GM23338 (cell line): ENCODE data around the gene UNC80. TPM values are rescaled to one million over a fixed set of nuclear protein-coding genes. Genes with fewer than 3 reads are reported as not detected.

Experiments used
- ATAC-seq: fragments of 200-7000 bp; cut with Tn5 transposase; 3 replicates; pipeline ENCODE4 v1.9.1; 2020
- DNase-seq: peaks from one replicate; pipeline ENCODE4 v3.0.0-alpha.2; 2015; ENCODE audit warnings: low spot score
- H2AFZ ChIP-seq: fragments of 200-600 bp; sonication (generic); 2 replicates; pipeline ENCODE4 v1.8.0; 2016; ENCODE audit warnings: antibody characterized with exemption, mild to moderate bottlenecking, moderate library complexity
- H3F3A ChIP-seq: fragments of 200-600 bp; sonication (generic); replicated peaks from 2 replicates; pipeline ENCODE4 v1.8.0; 2017; ENCODE audit warnings: antibody characterized with exemption, mixed run types, low read depth
- H3K27ac ChIP-seq: fragments of 200-600 bp; sonication (generic); 2 replicates; pipeline ENCODE4 v1.6.1; 2016; ENCODE audit warnings: low read depth
- H3K27me3 ChIP-seq: fragments of 200-600 bp; sonication (generic); 2 replicates; pipeline ENCODE4 v1.8.0; 2016; ENCODE audit warnings: mild to moderate bottlenecking, mixed run types, moderate library complexity; ENCODE audit not compliant: insufficient read depth
- H3K36me3 ChIP-seq: fragments of 200-600 bp; sonication (generic); 2 replicates; pipeline ENCODE4 v1.8.0; 2016; ENCODE audit warnings: mild to moderate bottlenecking; ENCODE audit not compliant: insufficient read depth
- H3K4me1 ChIP-seq: fragments of 200-600 bp; sonication (generic); 2 replicates; pipeline ENCODE4 v1.8.0; 2016; ENCODE audit warnings: mild to moderate bottlenecking, moderate library complexity; ENCODE audit not compliant: insufficient read depth
- H3K4me2 ChIP-seq: fragments of 200-600 bp; sonication (generic); 2 replicates; pipeline ENCODE4 v1.7.1; 2017; ENCODE audit warnings: mixed run types
- H3K4me3 ChIP-seq: fragments of 200-600 bp; sonication (generic); 2 replicates; pipeline ENCODE4 v1.6.1; 2016; ENCODE audit warnings: mixed run types
- H3K79me2 ChIP-seq: fragments of 200-600 bp; sonication (generic); replicated peaks from 2 replicates; pipeline ENCODE4 v1.8.0; 2017; ENCODE audit warnings: mild to moderate bottlenecking; ENCODE audit not compliant: insufficient read depth
- H3K9me2 ChIP-seq: fragments of 200-600 bp; sonication (generic); 2 replicates; pipeline ENCODE4 v1.8.0; 2017; ENCODE audit not compliant: insufficient read depth
- H4K20me1 ChIP-seq: fragments of 200-600 bp; sonication (generic); replicated peaks from 2 replicates; pipeline ENCODE4 v1.8.0; 2017; ENCODE audit warnings: mild to moderate bottlenecking; ENCODE audit not compliant: insufficient read depth
- H3K27ac Mint-ChIP-seq: 2 replicates; pipeline ENCODE4 v1.8.0; 2020; ENCODE audit warnings: inconsistent platforms, mild to moderate bottlenecking, moderate library complexity, mixed read lengths
- H3K27me3 Mint-ChIP-seq: 3 replicates; pipeline ENCODE4 v1.8.0; 2022; ENCODE audit warnings: low read depth, mild to moderate bottlenecking, moderate library complexity, mixed read lengths, inconsistent platforms; ENCODE audit not compliant: insufficient read depth, poor library complexity
- H3K36me3 Mint-ChIP-seq: 3 replicates; pipeline ENCODE4 v1.8.0; 2021; ENCODE audit warnings: low read depth, mild to moderate bottlenecking, inconsistent platforms, moderate library complexity, mixed read lengths
- H3K4me1 Mint-ChIP-seq: 3 replicates; pipeline ENCODE4 v1.8.0; 2020; ENCODE audit warnings: mild to moderate bottlenecking, inconsistent platforms, mixed read lengths
- H3K4me3 Mint-ChIP-seq: 3 replicates; pipeline ENCODE4 v1.8.0; 2021; ENCODE audit warnings: moderate library complexity, mild to moderate bottlenecking, inconsistent platforms, mixed read lengths
- H3K9me3 Mint-ChIP-seq: 3 replicates; pipeline ENCODE4 v1.8.0; 2020; ENCODE audit warnings: moderate library complexity, mild to moderate bottlenecking, inconsistent platforms, mixed read lengths
- EZH2 ChIP-seq: fragments of 200-600 bp; sonication (generic); IDR thresholded peaks from one replicate; pipeline ENCODE4 v1.8.0; 2017; ENCODE audit warnings: antibody characterized with exemption, mild to moderate bottlenecking, low read depth; ENCODE audit not compliant: unreplicated experiment
- EZH2phosphoT487 ChIP-seq: fragments of 200-600 bp; sonication (generic); IDR thresholded peaks from one replicate; pipeline ENCODE4 v1.8.1; 2018; ENCODE audit warnings: antibody characterized with exemption; ENCODE audit not compliant: unreplicated experiment
- JUNB ChIP-seq: IDR thresholded peaks from one replicate; pipeline ENCODE4 v1.6.1; 2016; ENCODE audit warnings: antibody characterized with exemption; ENCODE audit not compliant: unreplicated experiment
- NANOG ChIP-seq: IDR thresholded peaks from 2 replicates; pipeline ENCODE4 v1.6.1; 2016; ENCODE audit warnings: antibody characterized with exemption, borderline replicate concordance
- POLR2AphosphoS5 ChIP-seq: IDR thresholded peaks from 2 replicates; pipeline ENCODE4 v1.6.1; 2016; ENCODE audit warnings: antibody characterized with exemption, low read depth
- long read RNA-seq: library from polyadenylated mRNA; unstranded; transcript quantifications from one replicate; pipeline ENCODE4 v2.0.0, GENCODE V29; 2020; ENCODE audit not compliant: unreplicated experiment
- polyA plus RNA-seq: library from polyadenylated mRNA; unstranded; fragments of >200 nt; fragmentation: Nextera tagmentation; extraction: Ambion mirVana; gene quantifications from 2 replicates; pipeline ENCODE4 v1.2.1, GENCODE V29; 2016
- total RNA-seq: library from RNA; depleted of rRNA; stranded (reverse); fragments of >200 nt; shearing (Covaris generic); gene quantifications from 2 replicates; pipeline ENCODE4 v1.2.3, GENCODE V29; 2014; rRNA removed
- TF ChIP-seq, protein P1 (sequence below): fragments of 250-450 bp; sonication (Bioruptor Pico); IDR thresholded peaks from 2 replicates; pipeline ENCODE4 v1.5.0; 2020; ENCODE audit warnings: mild to moderate bottlenecking, moderate library complexity
- TF ChIP-seq, protein P2 (sequence below): IDR thresholded peaks from one replicate; pipeline ENCODE4 v1.6.1; 2018; ENCODE audit warnings: antibody characterized with exemption; ENCODE audit not compliant: unreplicated experiment
- TF ChIP-seq, protein P3 (sequence below), 2 experiments: fragments of 200-600 bp in 1 of 2; sonication (generic) in 1 of 2; conservative IDR thresholded peaks; 2 replicates each; pipeline versions ENCODE4 v1.5.1 to v1.6.1; 2016 to 2017; ENCODE audit warnings: antibody characterized with exemption in 2 of 2, low read depth in 2 of 2, mild to moderate bottlenecking in 2 of 2, moderate library complexity in 1 of 2

The UNC80 gene, protein sequence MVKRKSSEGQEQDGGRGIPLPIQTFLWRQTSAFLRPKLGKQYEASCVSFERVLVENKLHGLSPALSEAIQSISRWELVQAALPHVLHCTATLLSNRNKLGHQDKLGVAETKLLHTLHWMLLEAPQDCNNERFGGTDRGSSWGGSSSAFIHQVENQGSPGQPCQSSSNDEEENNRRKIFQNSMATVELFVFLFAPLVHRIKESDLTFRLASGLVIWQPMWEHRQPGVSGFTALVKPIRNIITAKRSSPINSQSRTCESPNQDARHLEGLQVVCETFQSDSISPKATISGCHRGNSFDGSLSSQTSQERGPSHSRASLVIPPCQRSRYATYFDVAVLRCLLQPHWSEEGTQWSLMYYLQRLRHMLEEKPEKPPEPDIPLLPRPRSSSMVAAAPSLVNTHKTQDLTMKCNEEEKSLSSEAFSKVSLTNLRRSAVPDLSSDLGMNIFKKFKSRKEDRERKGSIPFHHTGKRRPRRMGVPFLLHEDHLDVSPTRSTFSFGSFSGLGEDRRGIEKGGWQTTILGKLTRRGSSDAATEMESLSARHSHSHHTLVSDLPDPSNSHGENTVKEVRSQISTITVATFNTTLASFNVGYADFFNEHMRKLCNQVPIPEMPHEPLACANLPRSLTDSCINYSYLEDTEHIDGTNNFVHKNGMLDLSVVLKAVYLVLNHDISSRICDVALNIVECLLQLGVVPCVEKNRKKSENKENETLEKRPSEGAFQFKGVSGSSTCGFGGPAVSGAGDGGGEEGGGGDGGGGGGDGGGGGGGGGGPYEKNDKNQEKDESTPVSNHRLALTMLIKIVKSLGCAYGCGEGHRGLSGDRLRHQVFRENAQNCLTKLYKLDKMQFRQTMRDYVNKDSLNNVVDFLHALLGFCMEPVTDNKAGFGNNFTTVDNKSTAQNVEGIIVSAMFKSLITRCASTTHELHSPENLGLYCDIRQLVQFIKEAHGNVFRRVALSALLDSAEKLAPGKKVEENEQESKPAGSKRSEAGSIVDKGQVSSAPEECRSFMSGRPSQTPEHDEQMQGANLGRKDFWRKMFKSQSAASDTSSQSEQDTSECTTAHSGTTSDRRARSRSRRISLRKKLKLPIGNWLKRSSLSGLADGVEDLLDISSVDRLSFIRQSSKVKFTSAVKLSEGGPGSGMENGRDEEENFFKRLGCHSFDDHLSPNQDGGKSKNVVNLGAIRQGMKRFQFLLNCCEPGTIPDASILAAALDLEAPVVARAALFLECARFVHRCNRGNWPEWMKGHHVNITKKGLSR (N-terminal part only)
- total RNA-seq (0.47 and 1.5 TPM in 2 replicates), polyA plus RNA-seq (0.03 and 0.11 TPM in 2 replicates)
- long read RNA-seq = 0 reads

DNA sequence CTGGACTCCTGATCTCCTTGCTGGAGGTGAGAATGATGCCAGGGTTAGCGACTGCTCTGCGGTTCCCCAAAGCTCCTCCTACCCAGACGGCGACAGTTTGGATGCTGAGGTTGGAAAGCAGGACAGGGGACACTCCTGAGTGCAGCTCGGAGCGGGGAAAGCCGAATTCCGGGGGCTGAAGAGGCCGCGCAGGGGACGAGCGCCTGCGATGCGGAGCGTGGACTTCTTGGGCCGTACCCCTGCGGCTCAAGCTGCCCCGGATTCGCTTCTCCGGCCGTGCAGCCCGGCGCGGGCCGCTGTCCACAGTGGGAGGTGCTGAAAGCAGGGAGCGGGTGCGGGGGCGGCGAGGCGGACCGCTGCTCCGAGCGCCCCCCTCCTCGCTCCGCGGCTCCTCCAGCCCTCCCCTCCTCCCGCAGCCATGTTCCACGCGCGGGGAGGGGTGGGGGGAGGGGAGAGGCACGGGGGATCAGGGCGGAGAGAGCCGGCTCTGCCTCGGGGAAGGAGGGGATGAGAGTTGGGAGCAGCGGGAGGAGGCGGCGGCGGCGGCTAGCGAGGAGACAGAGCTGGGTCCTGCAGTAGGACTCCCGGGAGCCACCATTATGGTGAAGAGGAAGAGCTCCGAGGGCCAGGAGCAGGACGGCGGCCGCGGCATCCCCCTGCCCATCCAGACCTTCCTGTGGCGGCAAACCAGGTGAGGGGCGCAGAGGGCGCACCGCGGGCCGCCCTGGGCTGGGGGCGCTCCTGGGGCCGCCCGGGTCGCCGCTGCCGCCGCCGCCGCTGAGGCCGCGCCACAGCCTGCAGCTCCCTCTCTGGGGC, at the start of gene UNC80:
UNC80 (plus strand) TSS at position 359 of the 816 bp plus-strand sequence; CDS start at position 600, 241 bp downstream.
- Mint-ChIP-seq H3K36me3 (no peaks in the 10 kb centered on the region), H3K27me3 (peaks cover 24% of the 10 kb centered on the region), H3K27ac (no peak within 1 kb of the TSS), H3K9me3 (no peaks in the 10 kb centered on the region), H3K4me3 (peak within 1 kb of the TSS; percentile 71), H3K4me1 (peaks cover 14% of the 10 kb centered on the region; the same call in 2 of the 3 replicates)
- Histone ChIP-seq H3K4me3 (peak within 1 kb of the TSS; percentile 63), H3K4me2 (peak within 1 kb of the TSS; percentile 89), H2AFZ (peak within 1 kb of the TSS; percentile 80; the same call in 1 of the 2 replicates), H3K9me2 (no peaks in the 10 kb centered on the region), H3K79me2 (no peaks in the 10 kb centered on the region), H4K20me1 (no peaks in the 10 kb centered on the region), H3F3A (no peaks in the 10 kb centered on the region), H3K36me3 (no peaks in the 10 kb centered on the region), H3K27me3 (peaks cover 63% of the 10 kb centered on the region), H3K27ac (no peak within 1 kb of the TSS), H3K4me1 (peaks cover 11% of the 10 kb centered on the region)
- ATAC-seq (peak; percentile 93), DNase-seq (peak; percentile 88)
- TF ChIP-seq, protein P1, sequence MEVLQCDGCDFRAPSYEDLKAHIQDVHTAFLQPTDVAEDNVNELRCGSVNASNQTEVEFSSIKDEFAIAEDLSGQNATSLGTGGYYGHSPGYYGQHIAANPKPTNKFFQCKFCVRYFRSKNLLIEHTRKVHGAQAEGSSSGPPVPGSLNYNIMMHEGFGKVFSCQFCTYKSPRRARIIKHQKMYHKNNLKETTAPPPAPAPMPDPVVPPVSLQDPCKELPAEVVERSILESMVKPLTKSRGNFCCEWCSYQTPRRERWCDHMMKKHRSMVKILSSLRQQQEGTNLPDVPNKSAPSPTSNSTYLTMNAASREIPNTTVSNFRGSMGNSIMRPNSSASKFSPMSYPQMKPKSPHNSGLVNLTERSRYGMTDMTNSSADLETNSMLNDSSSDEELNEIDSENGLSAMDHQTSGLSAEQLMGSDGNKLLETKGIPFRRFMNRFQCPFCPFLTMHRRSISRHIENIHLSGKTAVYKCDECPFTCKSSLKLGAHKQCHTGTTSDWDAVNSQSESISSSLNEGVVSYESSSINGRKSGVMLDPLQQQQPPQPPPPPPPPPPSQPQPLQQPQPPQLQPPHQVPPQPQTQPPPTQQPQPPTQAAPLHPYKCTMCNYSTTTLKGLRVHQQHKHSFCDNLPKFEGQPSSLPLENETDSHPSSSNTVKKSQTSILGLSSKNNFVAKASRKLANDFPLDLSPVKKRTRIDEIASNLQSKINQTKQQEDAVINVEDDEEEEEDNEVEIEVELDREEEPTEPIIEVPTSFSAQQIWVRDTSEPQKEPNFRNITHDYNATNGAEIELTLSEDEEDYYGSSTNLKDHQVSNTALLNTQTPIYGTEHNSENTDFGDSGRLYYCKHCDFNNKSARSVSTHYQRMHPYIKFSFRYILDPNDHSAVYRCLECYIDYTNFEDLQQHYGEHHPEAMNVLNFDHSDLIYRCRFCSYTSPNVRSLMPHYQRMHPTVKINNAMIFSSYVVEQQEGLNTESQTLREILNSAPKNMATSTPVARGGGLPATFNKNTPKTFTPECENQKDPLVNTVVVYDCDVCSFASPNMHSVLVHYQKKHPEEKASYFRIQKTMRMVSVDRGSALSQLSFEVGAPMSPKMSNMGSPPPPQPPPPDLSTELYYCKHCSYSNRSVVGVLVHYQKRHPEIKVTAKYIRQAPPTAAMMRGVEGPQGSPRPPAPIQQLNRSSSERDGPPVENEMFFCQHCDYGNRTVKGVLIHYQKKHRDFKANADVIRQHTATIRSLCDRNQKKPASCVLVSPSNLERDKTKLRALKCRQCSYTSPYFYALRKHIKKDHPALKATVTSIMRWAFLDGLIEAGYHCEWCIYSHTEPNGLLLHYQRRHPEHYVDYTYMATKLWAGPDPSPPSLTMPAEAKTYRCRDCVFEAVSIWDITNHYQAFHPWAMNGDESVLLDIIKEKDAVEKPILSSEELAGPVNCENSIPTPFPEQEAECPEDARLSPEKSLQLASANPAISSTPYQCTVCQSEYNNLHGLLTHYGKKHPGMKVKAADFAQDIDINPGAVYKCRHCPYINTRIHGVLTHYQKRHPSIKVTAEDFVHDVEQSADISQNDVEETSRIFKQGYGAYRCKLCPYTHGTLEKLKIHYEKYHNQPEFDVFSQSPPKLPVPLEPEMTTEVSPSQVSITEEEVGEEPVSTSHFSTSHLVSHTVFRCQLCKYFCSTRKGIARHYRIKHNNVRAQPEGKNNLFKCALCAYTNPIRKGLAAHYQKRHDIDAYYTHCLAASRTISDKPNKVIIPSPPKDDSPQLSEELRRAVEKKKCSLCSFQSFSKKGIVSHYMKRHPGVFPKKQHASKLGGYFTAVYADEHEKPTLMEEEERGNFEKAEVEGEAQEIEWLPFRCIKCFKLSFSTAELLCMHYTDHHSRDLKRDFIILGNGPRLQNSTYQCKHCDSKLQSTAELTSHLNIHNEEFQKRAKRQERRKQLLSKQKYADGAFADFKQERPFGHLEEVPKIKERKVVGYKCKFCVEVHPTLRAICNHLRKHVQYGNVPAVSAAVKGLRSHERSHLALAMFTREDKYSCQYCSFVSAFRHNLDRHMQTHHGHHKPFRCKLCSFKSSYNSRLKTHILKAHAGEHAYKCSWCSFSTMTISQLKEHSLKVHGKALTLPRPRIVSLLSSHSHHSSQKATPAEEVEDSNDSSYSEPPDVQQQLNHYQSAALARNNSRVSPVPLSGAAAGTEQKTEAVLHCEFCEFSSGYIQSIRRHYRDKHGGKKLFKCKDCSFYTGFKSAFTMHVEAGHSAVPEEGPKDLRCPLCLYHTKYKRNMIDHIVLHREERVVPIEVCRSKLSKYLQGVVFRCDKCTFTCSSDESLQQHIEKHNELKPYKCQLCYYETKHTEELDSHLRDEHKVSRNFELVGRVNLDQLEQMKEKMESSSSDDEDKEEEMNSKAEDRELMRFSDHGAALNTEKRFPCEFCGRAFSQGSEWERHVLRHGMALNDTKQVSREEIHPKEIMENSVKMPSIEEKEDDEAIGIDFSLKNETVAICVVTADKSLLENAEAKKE (CRISPR knock-in tag) = 0 out of 2 replicates have a peak, but pooled peaks have one; percentile 12
- TF ChIP-seq, protein P2, sequence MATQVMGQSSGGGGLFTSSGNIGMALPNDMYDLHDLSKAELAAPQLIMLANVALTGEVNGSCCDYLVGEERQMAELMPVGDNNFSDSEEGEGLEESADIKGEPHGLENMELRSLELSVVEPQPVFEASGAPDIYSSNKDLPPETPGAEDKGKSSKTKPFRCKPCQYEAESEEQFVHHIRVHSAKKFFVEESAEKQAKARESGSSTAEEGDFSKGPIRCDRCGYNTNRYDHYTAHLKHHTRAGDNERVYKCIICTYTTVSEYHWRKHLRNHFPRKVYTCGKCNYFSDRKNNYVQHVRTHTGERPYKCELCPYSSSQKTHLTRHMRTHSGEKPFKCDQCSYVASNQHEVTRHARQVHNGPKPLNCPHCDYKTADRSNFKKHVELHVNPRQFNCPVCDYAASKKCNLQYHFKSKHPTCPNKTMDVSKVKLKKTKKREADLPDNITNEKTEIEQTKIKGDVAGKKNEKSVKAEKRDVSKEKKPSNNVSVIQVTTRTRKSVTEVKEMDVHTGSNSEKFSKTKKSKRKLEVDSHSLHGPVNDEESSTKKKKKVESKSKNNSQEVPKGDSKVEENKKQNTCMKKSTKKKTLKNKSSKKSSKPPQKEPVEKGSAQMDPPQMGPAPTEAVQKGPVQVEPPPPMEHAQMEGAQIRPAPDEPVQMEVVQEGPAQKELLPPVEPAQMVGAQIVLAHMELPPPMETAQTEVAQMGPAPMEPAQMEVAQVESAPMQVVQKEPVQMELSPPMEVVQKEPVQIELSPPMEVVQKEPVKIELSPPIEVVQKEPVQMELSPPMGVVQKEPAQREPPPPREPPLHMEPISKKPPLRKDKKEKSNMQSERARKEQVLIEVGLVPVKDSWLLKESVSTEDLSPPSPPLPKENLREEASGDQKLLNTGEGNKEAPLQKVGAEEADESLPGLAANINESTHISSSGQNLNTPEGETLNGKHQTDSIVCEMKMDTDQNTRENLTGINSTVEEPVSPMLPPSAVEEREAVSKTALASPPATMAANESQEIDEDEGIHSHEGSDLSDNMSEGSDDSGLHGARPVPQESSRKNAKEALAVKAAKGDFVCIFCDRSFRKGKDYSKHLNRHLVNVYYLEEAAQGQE = peak; percentile 97
- TF ChIP-seq EZH2 (peak; percentile 3), NANOG (no peak), POLR2AphosphoS5 (no peak), EZH2phosphoT487 (no peak), JUNB (no peak)
- TF ChIP-seq, protein P3, sequence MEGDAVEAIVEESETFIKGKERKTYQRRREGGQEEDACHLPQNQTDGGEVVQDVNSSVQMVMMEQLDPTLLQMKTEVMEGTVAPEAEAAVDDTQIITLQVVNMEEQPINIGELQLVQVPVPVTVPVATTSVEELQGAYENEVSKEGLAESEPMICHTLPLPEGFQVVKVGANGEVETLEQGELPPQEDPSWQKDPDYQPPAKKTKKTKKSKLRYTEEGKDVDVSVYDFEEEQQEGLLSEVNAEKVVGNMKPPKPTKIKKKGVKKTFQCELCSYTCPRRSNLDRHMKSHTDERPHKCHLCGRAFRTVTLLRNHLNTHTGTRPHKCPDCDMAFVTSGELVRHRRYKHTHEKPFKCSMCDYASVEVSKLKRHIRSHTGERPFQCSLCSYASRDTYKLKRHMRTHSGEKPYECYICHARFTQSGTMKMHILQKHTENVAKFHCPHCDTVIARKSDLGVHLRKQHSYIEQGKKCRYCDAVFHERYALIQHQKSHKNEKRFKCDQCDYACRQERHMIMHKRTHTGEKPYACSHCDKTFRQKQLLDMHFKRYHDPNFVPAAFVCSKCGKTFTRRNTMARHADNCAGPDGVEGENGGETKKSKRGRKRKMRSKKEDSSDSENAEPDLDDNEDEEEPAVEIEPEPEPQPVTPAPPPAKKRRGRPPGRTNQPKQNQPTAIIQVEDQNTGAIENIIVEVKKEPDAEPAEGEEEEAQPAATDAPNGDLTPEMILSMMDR (conservative IDR thresholded peaks at IDR 0.05; ENCODE audit: low read depth in 2 of 2) = no peak; a peak in 1 of 4 replicates
